ENCODE data around the gene SNX18. TPM values are rescaled to one million over a fixed set of nuclear protein-coding genes. Genes with fewer than 3 reads are reported as not detected.
"Not testable (repeated sequence)": the region's sequence is repeated elsewhere in the genome, so short reads cannot be mapped to it uniquely, and the experiment has no call there.

The SNX18 gene
- polyA plus RNA-seq, 1 experiment, result 47.0 TPM

- ChIA-PET POLR2A (interaction anchor here (0.6 kb wide), 1 partner anchor 1626 kb away, joined by 3 read pairs; no protein-coding TSS in a partner anchor), CTCF (interaction anchor here (0.6 to 1.0 kb wide), 3 partner anchors 10 to 181 kb away, joined by 3 read pairs; no protein-coding TSS in a partner anchor)
- no peak for DNase-seq (ENCODE audit: low read depth)
- Histone ChIP-seq H3K36me3 (ENCODE audit: control insufficient read depth, insufficient read depth, low read length) (no peaks in the 10 kb centered on the region), H3K27me3 (ENCODE audit: control insufficient read depth, insufficient read depth, low read length) (no peaks in the 10 kb centered on the region), H3K4me3 (ENCODE audit: low read depth, low read length) (no peak overlapping the region)
- no peak for TF ChIP-seq CTCF (IDR thresholded peaks at IDR 0.05; ENCODE audit: insufficient read depth, low read depth, low read length)
These were observed 16.8 kb downstream of the SNX18 start for GRCh38 chr5:54534191-54535004.

GRCh38 chr5:54535149-54535844 is 17.7 kb downstream of the SNX18 start:
- no peak for TF ChIP-seq CTCF (IDR thresholded peaks at IDR 0.05; ENCODE audit: insufficient read depth, low read depth, low read length)
- H3K27me3 ChIP-seq (ENCODE audit: control insufficient read depth, insufficient read depth, low read length), result no peaks in the 10 kb centered on the region
- H3K36me3 ChIP-seq (ENCODE audit: control insufficient read depth, insufficient read depth, low read length), result no peaks in the 10 kb centered on the region
- ChIA-PET POLR2A (no interaction called here), CTCF (interaction anchor here (0.6 kb wide), 1 partner anchor 207 kb away, joined by 3 read pairs; no protein-coding TSS in a partner anchor)
- no peak for DNase-seq (ENCODE audit: low read depth)
- H3K4me3 ChIP-seq (ENCODE audit: low read depth, low read length), result no peak overlapping the region

GRCh38 chr5:54536375-54536774 is 18.8 kb downstream of the SNX18 start:
- DNase-seq (ENCODE audit: low read depth); H3K27me3 ChIP-seq (ENCODE audit: control insufficient read depth, insufficient read depth, low read length); H3K4me3 ChIP-seq (ENCODE audit: low read depth, low read length); POLR2A ChIA-PET; H3K36me3 ChIP-seq (ENCODE audit: control insufficient read depth, insufficient read depth, low read length): not testable (repeated sequence)
- CTCF ChIA-PET, result interaction anchor here (0.7 to 1.6 kb wide), 2 partner anchors 19 kb away, joined by 3 to 5 read pairs; partner anchors contain the start of gene SNX18

GRCh38 chr5:54536861-54537260 is 19.3 kb downstream of the SNX18 start:
- CTCF ChIA-PET, result interaction anchor here (0.7 to 1.9 kb wide), 3 partner anchors 19 to 309 kb away, joined by 3 to 5 read pairs (median 5); partner anchors contain the start of gene SNX18
- H3K4me3 ChIP-seq (ENCODE audit: low read depth, low read length); POLR2A ChIA-PET; DNase-seq (ENCODE audit: low read depth); H3K27me3 ChIP-seq (ENCODE audit: control insufficient read depth, insufficient read depth, low read length); H3K36me3 ChIP-seq (ENCODE audit: control insufficient read depth, insufficient read depth, low read length): not testable (repeated sequence)

- Histone ChIP-seq H3K27me3 (ENCODE audit: control insufficient read depth, insufficient read depth, low read length) (no peaks in the 10 kb centered on the region), H3K4me3 (ENCODE audit: low read depth, low read length) (no peak overlapping the region), H3K36me3 (ENCODE audit: control insufficient read depth, insufficient read depth, low read length) (no peaks in the 10 kb centered on the region)
- no peak for TF ChIP-seq CTCF (IDR thresholded peaks at IDR 0.05; ENCODE audit: insufficient read depth, low read depth, low read length)
- no peak for DNase-seq (ENCODE audit: low read depth)
- POLR2A ChIA-PET, result no interaction called here
- CTCF ChIA-PET, result interaction anchor here (1.6 to 1.9 kb wide), 2 partner anchors 20 to 21 kb away, joined by 5 read pairs; partner anchors contain the start of gene SNX18
These were observed 20.2 kb downstream of the SNX18 start for GRCh38 chr5:54537725-54538124.

- no peak for DNase-seq (ENCODE audit: low read depth)
- Histone ChIP-seq H3K4me3 (ENCODE audit: low read depth, low read length) (no peak overlapping the region), H3K27me3 (ENCODE audit: control insufficient read depth, insufficient read depth, low read length) (no peaks in the 10 kb centered on the region), H3K36me3 (ENCODE audit: control insufficient read depth, insufficient read depth, low read length) (no peaks in the 10 kb centered on the region)
- ChIA-PET POLR2A (no interaction called here), CTCF (interaction anchor here (1.6 to 1.9 kb wide), 2 partner anchors 20 to 22 kb away, joined by 5 read pairs; partner anchors contain the start of gene SNX18)
- no peak for TF ChIP-seq CTCF (IDR thresholded peaks at IDR 0.05; ENCODE audit: insufficient read depth, low read depth, low read length)
These were observed 20.6 kb downstream of the SNX18 start for GRCh38 chr5:54538156-54538555.
